Measurements from ENCODE around the gene ZNRF1.

ZNRF1 gene

DNA sequence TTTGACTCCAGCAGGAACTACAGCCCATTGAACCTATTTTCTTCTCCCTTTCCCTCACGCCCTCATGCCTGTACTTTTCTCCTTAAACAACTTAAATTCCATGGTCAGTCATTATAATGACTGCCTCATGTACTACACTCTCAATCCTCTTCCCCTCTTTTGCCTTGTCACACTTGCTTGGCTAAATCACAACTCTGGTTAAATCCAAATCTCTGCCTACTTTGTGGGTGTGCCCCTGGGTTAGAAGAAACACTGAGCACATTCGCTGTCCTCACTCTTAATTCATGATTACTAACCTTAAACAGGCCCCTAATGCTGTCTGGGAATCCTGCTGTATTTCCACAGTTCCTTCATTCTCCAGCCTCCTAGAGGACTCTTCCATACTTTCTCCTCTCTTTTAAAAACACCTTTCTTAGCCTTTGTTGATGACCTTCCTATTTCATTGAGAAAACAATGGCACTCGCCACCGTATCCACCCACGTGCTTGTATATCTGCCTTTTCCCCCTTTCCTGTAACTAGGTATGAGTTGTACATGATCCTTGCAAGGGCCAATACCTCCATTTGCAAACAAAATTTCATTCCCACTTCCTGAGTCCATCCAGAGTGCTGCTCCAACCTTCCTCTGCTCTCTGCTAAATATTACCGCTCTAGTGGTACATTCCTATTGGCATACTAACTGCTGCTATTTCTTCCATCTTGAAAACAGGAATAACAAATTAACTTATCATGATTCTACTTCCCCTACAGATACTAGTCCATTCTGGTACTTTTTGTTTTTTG is 28.9 kb downstream of the ZNRF1 start:
- DNase-seq (ENCODE audit: low read depth) = no peak

DNA sequence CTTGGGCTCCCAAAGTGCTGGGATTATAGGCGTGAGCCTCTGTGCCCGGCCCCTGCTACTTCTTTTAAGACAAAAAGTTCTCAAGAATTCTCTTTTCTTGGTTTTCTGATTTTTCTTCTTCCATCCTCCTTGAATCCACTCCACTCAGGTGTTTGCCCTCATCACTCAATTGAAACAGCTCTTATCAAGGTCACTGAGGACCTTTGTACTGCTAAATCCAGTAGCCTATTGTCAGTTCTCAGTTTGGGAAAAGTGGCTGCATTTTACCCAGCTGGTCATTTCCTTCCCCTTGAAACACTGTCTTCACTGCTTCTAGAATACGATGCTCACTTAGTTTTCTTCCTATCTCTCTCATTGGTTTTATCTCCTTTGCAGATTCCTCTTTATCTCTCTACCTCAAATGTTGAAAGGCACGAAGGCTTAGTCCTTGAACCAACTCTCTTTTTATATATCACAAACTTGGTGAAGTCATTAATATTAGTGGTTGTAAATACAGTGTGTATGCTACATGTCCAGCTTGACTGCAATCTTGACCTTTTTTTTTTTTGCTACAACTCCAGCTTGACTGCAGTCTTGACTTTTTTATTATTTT is 29.8 kb downstream of the ZNRF1 start:
- DNase-seq (ENCODE audit: low read depth) = no peak

DNA sequence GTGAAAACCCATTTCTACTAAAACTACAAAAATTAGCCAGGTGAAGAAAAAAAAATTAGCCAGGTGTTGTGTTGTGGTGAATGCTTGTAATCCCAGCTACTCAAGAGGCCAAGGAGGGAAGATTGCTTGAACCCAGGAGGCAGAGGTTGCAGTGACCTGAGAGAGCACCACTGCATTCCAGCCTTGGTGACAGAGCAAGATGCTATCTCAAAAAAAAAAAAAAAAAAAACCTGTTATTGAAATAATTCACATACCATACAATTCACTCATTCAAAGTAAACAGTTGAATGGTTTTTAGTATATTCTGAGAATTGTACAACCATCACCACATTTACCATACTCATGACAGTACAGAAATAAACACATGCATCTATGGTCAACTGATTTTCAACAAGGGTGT is 31.0 kb downstream of the ZNRF1 start:
- peak; percentile 88 for DNase-seq (ENCODE audit: low read depth)

DNA sequence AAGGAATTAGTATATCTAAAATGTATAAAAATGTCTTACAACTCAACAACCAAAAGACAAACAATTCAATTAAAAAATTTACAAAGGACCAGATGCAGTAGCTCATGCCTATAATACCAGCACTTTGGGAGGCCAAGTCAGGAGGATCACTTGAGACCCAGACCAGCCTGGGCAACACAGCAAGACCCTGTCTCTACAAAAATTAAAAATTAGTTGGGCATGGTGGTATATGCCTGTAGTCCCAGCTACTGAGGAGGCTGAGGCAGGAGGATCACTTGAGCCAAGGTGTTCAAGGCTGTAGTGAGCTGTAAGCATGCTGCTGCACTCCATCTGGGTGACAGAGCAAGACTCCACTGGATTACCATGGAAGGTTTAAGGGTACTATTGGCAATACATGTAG is 33.8 kb downstream of the ZNRF1 start:
- DNase-seq (ENCODE audit: low read depth) = no peak

DNA sequence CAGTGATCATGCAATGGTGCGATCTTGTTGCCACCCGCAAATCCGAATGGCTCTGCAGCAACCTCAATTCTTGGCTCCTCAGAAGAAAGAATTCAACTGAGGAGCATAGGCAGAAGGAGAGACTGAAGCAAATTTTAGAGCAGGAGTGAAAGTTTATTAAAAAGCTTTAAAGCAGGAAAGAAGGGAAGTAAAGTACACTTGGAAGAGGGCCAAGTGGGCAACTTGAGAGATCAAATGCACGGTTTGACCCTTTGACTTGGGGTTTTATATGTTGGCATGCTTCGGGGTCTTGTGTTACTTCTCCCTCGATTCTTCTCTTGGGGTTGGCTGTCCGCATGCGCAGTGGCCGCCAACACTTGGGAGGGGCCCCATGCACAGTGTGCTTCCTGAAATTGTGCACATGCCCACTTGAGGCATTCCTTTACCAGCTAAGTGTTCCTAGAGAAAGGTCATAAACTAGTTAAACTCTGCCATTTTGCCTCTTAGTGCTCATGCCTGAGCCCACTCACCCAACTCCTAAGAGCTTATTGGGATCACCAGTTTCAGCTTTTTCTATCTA is 36.7 kb downstream of the ZNRF1 start:
- DNase-seq (ENCODE audit: low read depth) = no peak

DNA sequence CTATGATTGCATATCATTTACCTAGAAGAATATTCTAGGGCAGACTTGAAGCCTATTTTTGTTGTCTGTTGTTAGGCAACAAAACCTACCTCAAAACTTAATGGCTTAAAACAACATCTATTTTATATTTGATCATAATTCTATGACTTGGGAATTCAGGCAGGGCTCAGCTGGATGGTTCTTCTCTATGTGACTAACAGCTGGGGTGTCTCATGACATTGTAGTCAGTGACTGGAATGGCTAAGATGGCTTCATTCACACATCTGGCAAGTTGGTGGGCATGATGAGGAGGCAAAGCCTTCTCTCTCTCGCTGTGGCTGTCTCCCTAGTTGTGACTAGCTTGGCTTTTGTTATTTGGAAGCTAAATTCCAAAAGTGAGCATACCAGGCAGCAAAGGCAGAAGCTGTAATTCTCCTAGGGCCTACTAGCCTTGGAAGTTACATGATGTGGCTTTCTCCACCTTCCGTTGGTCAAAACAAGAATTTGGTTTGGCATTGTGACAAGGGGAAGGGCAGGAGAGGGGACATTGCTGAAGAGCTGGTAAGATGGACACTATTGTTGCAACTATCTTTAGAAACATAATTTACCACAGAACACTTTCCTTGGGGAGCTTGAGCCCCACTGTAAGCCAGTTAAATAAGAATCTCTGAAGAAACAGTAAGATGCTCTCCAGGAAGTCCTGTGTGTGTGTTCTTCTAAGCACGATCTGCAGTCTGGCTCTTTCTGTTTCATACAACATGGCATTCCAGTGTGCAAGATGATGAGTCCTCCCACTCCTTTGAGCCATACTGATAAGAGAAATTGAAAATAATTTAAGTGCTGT is 39.4 kb downstream of the ZNRF1 start:
- DNase-seq (ENCODE audit: low read depth) = peak; percentile 82

DNA sequence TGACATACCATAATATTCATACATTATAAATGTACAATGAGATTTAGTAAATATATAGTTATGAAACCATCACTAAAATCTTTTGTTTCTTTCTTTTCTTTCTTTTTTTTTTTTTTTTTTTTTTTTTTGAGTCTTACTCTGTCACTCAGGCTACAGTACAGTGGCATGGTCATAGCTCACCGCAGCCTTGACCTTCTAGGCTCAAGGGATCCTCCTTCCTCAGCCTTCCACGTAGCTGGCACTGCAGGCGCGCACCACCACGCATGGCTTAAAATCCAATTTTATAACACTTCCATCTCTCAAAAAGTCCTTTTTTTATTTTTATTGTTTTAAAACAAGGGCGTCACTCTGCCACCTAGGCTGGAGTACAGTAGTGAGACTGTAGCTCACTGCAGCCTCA is 41.1 kb downstream of the ZNRF1 start:
- no peak for DNase-seq (ENCODE audit: low read depth)

DNA sequence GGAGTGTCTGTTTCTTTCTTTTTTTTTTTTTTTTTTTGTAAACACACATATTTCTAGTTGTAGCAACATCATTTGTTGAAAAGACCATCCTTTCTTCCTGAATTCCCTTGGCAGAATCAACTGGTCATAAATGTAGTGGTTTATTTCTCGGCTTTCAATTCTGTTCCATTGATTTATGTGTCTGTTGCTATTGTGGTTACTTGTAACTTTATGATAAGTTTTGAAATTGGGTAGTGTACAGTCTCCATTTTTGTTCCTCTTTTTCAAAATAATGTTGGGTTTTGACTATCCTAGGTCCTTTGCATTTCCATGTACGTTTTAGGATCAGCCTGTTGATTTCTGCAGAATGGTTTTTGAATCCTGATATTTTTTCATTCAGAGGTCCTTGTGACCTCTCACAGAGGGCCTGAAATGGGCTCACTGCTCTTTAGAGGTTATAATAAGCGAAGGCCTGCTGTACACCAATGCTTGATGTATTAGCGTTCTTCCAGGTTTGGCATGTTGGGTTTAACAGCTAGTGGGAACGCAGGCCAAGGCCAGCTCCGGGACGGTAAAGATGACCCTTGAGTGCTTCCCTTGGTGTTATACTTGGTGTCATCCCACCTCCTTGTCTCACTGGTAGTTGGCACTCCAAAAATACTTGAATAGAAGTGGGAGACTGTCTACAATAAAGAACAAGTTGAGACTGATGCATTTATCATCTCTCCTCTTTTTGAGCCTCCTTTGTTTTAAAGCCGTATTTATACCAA is 43.8 kb downstream of the ZNRF1 start:
- DNase-seq (ENCODE audit: low read depth) = no peak

DNA sequence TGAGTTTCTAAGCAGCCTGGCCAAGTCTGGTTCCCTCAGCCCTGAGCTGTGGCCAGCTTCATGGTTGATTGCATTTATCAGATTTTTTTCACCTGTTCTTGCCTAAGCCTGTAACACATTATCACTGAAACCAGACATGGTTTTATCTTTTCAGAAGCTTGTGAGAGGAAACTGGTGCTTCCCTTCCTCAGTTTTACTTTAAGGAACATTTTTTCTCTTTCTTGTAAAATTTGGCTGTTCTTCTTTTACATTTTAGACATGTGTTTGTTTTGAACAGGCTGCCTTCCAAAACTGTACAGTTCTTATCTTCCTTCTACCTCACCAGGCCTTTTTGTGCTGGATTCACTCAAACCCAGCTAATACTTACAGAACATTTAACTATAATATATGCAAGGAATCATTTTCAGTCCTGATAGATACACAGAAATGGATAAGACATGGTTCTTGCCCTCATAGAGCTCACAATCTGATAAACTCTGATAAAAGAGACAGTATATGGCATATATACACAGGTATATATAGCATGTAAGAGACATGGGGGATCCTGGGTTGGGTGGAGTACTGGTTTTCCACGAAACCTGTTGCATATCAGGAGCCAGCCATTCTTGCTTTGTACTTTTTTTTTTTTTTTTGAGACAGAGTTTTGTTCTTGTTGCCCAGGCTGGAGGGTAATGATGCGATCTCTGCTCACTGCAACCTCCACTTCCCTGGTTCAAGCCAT is 44.5 kb downstream of the ZNRF1 start:
- DNase-seq (ENCODE audit: low read depth) = no peak

DNA sequence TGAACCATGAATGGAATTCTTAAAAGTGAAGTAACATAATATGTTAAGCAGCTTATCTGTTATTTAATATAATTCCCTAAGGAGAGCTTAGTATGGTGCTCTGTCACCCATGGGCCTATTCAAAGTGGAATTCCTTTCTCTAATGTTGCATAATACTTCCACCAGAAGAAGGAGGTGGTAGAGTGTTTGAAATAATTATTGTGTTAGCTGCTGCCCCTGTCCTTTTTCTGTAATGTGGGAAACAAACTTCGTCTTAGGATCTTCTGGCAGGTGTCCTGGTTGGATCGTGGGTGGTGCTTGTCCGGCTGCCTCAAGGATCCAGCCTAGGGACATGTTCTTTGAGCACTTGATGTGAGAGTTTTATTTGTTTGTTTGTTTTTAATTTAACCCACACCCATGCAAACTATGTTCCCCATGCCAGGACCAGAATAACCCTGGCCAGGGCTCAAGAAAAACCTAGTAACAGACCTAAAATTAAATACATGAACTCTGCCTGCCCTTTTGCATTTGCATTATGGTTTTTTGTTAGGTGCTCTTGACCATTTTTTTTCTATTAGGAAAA is 46.1 kb downstream of the ZNRF1 start:
- peak; percentile 59 for DNase-seq (ENCODE audit: low read depth)

DNA sequence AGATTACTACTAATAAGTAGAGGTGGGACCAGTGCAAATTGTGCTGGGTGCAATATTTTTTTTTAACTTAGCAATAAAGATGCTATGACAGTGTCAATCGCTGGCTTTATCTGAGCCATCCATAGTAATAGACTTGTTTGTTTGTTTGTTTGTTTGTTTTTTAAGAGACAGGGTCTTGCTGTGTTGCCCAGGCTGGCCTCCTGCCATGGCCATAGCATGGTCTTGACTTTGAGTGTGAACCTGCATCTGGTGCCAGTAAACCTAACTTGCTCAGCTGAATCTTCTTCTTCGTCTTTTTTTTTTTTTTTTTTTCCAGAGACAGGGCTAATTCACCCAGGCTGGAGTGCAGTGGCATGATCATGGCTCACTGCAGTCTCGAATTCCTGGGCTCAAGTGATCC is 46.6 kb downstream of the ZNRF1 start:
- DNase-seq (ENCODE audit: low read depth) = no peak

DNA sequence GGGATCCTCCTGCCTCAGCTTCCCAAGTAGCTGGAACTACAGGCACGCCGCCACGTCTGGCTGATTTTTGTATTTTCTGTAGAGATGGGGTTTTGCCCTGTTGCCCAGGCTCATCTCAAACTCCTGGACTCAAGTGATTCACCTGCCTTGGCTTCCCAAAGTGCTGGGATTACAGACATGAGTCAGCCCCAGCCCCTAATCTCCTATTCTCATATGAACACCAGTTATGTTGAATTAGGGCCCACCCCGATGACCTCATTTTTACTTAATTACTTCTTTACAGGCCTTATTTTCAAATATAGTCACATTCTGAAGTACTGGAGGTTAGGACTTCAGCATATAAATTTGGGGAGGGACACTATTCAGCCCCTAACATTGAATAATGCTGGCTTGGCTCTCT is 49.2 kb downstream of the ZNRF1 start:
- no peak for DNase-seq (ENCODE audit: low read depth)

DNA sequence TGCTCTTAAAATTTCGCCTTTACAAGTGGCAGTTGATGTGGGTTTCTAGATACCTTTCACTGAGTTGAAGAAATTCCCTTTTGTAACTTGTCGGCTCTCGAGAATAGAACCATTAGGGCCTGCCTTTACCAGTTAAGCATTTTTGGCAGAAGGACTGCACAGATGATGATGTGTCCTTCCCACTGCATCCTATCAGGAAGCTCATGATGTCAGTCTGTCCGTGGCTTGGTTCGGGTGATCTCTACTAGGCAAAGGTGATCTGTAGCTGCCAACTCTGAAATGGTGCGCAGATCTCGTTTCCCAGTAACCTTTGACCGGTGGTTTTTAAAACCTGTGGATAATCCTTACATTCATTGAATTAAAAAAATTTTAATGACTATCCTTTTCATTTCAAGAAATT is 49.7 kb downstream of the ZNRF1 start:
- no peak for DNase-seq (ENCODE audit: low read depth)

DNA sequence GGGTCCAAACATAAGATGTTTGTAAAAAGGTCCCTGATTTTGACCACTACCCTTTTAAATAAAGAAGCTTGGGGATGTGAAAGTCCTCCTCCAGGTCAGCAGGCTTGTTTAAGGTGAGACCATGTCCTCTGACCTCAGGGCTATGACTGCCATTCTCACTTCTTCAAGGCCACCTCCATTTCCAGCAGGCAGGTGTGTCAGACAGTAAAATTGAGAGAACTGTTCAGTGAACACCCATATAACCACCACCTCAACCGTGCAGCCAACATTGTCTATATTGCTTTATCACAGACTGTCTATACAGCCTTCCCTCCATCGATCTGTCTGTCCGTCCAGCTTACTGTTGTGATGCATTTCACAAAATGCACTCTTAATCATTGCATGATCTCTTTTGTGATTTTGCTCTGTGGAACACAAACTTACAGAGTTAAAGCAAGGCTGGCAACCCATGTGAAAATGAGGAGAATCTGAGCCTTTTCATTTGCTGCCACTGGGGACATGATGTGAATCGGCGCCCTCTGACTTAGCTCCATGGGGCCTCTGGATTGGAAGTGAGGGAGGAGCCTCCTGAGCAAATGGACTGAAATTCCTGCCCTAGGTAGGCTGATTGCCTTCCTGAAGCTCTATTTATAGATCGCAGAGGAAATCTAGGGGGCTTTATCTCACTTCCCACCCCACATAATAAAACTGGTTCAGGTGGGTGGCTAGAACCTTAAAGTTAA is 53.8 kb downstream of the ZNRF1 start:
- no peak for DNase-seq (ENCODE audit: low read depth)

DNA sequence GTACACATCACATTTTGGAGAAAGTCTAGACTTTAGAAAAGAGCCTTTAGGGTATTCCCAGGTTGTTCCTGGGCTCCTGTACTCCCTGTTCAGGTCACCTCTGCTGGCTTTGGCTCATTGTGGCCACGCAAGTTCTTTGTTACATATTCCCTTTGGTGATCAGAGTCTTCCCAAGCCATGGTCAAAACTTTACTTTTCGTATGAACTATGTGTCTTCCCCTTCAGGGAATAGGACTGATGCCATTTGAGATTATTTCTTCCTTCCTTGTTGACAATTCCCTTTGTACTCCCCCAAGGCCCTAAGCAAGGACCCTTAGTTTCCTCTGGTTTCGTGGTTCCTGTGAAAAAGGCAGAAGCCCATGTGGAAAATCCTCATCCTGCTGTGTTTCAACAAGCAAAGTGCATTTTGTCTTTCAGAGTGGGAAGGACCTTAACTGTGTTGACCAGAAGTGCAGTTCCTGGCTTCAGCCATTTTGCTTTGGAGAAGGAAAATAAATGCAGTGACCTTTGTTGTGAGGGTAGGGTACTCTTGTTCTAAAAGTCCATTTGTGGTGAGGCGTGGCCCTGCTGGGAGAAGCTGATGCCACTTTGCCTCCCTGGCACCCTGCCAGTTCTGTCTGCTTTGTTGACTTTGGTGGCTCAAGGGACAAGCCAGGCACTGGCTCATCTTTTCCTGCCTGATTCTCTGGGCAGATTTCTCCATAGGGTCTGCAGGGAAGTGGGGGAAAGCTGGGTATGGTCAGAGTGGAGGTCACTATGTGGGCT is 55.1 kb downstream of the ZNRF1 start:
- DNase-seq (ENCODE audit: low read depth) = no peak

DNA sequence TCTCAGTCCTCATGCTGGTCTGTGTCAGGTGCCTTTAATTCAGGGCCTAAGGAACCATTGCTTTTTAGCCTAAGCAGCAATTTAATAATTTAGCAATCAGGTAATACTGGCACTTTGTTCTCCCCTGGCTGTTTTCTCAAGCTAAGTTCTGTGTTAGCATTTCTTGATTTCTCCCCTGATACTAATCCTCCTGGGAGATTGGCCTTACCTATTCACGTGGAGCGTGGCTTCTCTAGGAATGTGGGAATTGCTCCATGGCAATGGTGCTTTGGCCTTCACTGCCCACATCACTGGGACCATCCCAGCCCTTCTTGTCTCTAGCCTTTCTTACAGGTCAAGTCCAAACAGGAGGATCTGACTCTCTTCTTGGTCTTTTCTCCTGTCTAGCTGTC is 55.7 kb downstream of the ZNRF1 start:
- DNase-seq (ENCODE audit: low read depth) = no peak

DNA sequence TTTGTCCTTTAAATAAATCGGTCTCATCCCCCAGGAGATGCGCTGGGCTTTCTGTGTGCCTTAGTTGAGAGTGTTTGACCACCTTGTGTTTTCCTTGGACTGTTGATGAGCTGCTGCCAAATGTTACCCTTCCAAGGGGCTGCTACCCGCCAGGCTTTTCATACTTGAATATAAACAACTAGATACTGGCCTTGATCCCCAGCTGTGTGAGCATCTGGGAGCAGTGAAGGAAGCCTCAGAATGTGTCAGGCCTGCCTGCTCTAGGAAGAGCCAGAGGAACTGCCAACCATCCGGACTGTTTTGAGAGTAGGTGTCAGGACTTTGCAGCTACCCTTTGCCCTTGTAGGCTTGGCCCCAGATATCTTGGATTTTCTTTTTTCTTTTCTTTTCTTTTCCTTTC is 60.0 kb downstream of the ZNRF1 start:
- DNase-seq (ENCODE audit: low read depth) = no peak

DNA sequence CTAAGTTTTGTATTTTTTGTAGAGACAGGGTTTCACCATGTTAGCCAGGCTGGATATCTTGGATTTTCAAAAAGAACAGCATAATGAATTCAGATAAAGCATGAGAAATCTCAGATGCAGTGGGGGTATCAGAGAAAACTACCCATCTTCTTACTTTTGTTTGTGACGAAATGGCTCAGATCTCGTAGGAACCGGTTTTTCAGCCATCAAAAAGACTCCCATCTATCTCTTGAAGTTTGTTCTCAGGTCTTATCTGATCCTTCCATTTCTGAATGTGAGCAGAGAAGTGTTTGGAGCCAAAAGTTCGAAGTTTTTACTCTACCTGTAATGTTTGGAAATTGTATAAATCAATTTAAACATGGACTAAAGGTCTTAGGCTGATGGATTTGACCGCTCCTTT is 60.6 kb downstream of the ZNRF1 start:
- no peak for DNase-seq (ENCODE audit: low read depth)

DNA sequence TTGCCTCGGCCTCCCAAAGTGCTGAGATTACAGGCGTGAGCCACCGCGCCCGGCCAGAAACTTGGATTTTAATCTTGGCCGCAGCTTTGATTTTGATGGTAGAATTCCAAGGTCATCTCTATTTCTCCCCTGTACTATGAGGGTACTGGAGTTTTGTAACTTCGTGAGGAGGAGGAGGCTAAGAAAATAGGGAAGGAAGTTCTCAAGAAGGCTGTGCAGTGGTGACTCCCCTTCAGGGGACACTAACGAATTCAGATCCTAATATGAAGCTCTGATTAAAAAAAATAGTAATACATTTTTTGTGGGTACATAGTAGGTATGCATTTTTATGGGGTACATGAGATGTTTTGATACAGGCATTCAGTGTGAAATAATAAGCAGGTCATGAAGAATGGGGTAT is 61.9 kb downstream of the ZNRF1 start:
- DNase-seq (ENCODE audit: low read depth) = no peak

DNA sequence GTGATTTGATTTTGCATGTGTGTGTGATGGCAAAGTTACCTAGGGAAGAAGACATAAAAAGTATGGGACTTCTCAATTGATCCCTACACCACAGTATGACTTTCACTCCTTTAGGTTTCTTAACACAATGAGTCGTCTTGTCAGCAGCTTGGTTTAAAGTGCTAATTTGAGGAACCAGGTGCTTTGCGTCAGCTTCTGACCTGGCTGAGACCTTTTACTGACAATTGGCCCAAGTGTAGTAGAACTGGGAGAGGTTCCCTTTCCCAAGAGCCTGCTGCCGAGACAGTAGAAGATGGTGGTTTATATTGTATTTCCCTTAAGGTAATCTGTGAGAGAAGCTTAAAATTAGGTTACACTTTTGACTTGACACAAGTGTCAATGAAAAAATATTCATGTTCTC is 62.8 kb downstream of the ZNRF1 start:
- DNase-seq (ENCODE audit: low read depth) = no peak
